AG20443 (cell line): ENCODE data around the gene MRPL30.
"Not testable (repeated sequence)": the region's sequence is repeated elsewhere in the genome, so short reads cannot be mapped to it uniquely, and the experiment has no call there.

Experiments used
- DNase-seq: peaks from one replicate; pipeline ENCODE4 v3.0.0; 2012; ENCODE audit warnings: low spot score, mixed read lengths

Gene MRPL30

GRCh38 chr2:99180755-99181623, at the start of gene MRPL30, which contains the start of gene MITD1:
TSS of gene MRPL30 (plus strand) at chr2:99181184. CDS start at chr2:99186204, 5,020 bp downstream.
TSS of gene MITD1 (minus strand) at chr2:99181058. CDS start at chr2:99180981, 77 bp downstream.
- DNase-seq: peak; percentile 96

DNA sequence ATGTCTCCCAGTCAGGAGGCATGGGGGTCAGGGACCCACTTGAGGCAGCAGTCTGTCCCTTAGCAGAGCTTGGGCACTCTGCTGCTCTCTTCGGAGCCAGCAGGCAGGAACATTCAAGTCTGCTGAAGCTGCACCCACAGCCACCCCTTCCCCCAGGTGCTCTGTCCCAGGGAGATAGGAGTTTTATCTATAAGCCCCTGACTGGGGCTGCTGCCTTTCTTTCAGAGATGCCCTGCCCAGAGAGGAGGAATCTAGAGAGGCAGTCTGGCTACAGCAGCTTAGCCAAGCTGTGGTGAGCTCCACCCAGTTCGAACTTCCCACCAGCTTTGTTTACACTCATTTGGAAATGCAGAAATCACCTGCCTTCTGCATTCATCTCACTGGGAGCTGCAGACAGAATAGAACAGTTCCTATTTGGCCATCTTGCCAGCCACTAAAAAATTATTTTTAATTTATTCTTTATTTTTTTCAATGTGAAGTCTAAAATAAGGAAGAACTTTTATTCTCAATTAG, 45.9 kb upstream of the MRPL30 start:
- DNase-seq: not testable (repeated sequence)

GRCh38 chr2:99139003-99139402, 42.0 kb upstream of the MRPL30 start:
- DNase-seq: no peak

DNA sequence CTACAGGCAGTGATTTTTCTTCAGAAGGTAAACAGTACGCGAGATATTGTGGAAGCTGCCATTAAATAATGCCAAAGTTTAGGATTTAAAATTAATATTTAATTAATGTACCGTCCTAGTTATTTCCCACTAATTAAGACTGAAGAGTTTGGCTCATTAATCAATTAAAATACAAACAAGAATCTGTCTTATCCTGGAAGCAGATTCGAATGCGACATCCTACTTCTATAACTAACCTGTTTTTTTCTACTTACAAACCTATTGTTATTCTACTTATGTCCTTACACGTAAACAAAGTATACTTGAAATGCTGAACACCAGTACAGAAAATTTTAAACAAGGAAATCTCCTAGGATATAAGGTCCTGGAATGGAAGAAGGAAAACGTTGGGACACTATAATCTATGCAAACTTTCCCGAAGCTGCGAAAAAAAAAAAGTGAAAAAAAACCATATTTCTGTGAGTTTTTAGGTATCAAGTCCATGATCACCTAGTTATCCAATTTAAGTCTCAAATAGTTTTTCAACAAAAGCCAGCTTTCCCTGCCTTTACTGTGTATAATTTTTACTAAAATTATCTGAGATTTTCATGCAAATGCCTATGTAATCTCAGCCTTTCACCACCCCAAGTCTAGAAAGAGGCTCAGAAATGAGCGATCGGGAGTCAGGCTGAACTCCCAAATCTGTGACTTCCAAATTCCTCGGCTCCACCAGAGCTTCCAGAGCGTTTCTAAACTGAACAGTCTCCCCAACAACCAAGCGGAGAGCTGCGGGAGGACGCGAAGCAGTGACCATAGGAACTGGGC, 40.7 kb upstream of the MRPL30 start:
- peak; percentile 31 for DNase-seq

DNA sequence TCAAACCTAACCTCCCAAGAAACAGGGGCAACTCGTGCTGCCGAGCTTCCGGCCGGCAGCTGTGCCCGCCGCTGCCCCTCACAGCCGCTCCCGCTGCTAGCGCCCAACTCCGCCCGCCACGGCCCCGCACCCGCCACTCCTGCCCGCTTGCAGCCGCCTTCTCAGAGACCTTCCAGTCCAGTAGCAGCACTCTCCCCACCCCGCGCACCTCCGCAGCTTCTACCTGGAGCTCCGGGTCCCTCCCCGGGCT, 40.2 kb upstream of the MRPL30 start:
- no peak for DNase-seq

DNA sequence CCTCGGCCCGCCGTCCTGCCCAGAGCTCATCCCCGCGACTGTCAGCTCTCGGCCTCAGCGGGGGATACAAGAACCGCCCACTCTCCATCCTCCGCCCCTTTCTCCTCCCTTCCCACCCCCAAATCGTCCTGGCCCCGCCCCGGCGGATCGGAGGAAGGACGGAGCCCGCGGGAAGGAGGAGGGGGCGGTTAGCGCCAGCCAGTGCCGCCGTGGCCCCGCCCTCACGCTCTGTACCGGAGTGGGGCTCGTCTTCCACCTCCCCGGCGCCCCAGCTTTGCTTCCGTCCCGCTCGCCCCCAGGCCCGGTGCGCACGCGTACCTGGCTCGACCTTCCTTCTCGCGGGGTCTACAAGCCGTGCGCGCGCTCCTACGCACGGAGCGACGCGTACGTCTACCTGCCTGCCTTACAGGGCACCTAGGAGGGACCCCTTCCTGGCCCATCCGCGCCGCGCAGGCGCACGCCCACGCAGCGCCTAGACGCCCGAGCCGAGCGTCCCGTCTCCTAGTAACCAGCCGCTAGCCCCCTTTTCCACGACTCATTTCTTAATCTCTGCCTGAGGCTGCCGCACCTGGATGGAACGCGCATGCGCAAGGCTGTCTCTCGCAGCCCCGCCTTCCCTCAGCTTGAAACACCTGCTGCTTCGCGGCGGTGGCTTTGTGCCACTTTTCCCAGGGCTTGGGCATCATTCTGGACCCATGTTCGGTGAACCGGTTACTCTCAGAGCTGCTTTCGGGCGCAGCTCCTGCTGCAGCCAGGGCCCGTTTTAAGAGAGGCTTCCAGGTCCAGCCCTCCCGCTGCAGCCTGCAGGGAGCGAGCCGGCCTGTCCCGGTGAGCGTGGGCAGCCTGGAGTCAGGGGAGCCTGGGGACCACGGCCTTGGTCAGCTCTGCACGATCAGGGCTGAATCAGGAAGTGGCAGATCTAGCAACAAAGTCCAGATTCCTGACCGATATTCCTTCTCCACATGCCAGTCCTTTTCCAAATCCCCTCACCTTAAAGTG, 39.6 kb upstream of the MRPL30 start, which contains the start of gene C2orf15:
C2orf15 (plus strand) TSS at position 598 of the 999 bp plus-strand sequence. CDS start 8,852 bp downstream, outside the sequence.
- DNase-seq: peak; percentile 91

DNA sequence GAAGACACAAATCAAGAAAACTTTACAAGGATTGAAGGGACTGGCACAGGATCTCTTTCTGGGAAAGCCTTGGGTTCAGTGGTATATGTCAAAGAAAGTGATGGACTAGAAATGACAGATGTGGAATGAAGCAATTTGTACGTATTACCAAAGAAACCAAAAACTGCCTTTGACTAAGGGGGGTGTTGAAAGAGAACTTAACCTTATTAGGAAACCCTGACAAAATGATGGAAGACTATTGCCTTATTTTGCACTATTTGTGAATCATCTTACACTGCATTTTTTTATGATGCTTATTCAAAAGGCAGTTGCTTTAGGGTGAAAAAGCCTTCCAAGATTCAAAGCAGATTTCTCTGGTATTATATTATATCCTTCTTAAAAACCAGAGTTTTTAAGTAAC, 30.3 kb upstream of the MRPL30 start:
- DNase-seq: no peak

GRCh38 chr2:99152199-99152895, 28.6 kb upstream of the MRPL30 start:
- DNase-seq: no peak

DNA sequence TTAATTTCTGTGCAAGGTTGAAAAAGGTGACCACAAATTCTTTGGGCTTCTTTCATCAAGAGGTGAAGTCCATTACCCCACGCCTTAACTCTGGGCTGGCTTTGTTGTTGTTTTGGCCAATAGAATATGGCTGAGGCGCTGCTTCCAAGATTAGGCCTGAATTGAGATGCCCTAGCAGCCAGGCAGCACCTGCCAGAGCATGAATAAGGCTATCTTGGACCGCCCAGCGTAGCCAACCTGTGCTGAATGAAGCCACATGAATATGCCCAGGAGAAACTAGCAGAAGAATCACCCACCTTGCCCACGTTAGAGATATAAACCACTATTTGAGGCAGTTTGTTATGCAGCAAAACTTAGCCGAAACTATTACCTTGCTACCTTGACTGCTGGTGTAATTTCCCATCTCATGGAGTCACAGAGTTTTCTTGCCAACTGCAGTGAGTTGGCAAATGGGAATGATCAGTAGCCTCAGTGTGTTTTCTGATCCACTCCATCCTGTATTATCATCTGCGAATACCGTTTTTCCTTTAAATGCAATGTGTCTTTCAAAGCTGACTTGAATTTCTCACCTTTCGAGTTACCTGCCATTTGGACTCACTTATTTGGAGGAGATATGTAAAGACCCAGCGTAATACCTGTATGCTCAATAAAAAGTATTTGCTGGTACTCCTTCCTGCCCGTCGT, 26.9 kb upstream of the MRPL30 start:
- DNase-seq: peak; percentile 33

DNA sequence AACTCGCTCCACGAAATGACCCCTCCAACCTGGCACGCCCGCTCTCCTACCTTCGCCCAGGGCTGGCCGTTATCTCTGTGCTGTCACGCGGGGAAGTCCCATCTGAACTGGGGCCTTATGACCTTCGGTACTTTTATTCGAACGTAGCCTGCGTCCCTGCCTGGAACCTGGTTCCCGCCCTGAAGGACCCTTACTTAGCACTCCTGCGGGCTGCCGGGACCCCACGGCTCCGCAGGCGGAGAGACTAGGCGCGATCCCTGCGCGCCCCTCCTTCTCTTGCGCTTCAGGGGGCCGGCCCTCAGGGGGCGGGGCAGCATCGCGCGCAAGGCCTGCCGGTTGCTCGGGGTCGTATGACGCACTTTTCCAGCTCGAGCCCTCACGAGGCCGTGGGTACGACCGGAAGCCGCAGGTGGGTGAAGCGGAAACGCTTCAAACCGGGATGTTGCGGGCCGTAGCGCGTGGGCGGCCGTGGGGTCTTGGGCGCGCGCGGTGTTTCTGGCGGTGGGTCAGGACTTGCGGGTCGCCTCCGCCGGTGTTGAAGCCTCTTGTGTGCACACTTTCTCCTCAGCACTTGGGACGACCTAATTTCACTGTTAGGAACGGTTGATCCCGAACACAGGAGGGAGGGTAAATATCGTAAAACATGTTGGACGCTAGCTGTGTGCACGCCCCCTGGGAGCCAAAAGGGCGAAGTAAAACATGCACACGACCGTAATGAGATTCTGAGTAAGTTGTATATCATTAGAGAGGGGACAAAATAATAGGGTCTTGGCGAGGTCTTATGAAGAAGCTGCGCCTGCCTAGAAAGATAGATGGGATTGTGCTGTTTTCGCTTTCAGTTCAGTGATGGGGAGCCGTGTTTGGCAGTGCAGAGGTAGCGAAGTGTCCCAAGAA, 26.1 kb upstream of the MRPL30 start, which contains the start of the genes LIPT1 and TSGA10:
LIPT1 (plus strand) TSS at position 325 of the 894 bp plus-strand sequence. CDS start 6,991 bp downstream, outside the sequence.
TSGA10 (minus strand) TSS at position 300 of the 894 bp plus-strand sequence. CDS start 45,503 bp downstream, outside the sequence.
- DNase-seq: peak; percentile 98

- DNase-seq: no peak
Observed at GRCh38 chr2:99156891-99157290, 24.1 kb upstream of the MRPL30 start.

DNA sequence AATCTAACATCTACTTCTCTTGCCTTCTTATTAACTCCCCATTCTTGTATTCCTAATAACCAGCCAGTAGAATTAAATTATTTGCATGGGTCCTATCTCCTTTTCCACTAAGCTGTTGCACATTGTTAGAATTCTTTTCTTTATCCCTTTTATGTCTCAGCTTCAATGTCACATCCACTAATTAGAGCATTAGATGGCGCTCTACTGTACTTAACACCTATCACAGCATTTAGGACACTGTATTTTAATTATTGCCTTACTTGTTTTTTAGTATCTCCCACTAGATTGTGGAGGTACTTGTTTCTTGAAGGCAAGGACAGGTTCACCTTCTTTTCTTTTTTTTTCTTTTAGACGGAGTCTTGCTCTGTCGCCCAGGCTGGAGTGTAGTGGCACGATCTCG, 22.4 kb upstream of the MRPL30 start:
- no peak for DNase-seq

- DNase-seq: no peak
Observed at GRCh38 chr2:99159594-99159993, 21.4 kb upstream of the MRPL30 start.

GRCh38 chr2:99166218-99166617, 14.8 kb upstream of the MRPL30 start:
- no peak for DNase-seq

DNA sequence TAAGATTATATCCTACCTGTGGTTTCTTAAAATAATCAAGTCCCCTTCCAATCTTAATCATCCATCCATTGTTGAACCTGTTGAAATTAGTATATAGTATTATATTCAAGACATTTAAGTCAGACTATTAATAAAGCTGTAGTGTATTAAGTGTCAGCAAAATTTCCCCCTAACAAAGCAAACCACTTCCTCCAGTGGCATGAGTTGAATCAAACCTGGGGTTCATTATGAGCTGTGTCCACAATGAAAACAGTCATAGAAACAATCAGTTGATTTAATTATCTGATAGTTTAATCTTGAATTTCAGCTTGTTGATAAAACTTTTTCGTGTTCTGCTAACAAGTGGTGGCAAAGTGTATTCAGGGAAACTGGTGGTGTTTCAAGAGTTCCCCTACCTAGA, 11.4 kb upstream of the MRPL30 start:
- DNase-seq: no peak

DNA sequence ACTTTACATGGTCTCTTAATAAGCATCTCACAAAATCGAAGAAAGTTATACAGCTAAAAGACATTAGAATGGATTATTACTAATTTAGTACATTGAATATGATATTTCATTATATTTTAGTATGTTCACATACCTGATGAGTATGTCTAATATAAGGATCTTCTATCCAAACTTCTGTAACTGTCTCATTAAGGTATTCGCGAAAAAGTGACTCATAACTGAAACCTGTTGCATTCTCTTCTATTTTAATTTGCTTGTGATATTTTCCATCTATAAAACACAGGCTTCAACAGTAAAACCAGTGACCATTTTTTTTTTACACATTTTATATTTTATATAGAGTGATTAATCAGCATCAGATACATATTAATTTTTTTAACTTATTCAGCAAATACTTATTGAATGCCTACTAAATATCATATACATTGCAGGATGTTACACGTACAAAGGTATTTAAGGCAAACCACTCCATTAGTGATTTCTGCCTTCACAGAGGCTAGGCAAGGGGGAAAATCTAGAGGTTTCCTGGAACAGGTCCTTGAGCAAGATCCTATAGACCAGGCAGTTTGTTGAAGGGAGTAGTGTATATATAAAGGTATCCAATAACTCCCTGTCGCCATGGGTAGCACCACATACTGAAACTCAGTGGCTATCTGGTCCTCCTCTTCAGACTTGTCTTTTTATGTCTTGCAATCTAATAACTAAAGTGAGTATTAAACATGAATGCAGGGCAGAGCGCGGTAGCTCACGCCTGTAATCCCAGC, 9.4 kb upstream of the MRPL30 start:
- no peak for DNase-seq

DNA sequence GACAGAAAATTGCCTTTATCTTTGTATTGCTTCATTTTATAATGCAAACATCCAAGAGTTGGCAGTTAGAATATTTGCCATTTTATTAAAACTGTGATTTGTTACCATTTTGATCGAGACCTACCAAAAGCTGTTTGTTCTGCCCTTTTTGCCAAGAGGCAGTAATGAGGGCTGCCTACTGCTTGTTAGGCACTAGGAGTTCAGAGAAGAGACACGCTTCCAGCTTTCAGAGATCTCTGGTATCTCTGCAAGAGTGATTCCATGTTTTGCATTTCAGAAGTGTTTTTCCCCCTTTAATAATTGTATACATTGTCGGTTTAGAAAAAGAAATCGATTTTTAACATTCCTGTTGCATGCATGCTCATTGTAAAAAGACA, 628 bp downstream of the MRPL30 start:
- DNase-seq: no peak

DNA sequence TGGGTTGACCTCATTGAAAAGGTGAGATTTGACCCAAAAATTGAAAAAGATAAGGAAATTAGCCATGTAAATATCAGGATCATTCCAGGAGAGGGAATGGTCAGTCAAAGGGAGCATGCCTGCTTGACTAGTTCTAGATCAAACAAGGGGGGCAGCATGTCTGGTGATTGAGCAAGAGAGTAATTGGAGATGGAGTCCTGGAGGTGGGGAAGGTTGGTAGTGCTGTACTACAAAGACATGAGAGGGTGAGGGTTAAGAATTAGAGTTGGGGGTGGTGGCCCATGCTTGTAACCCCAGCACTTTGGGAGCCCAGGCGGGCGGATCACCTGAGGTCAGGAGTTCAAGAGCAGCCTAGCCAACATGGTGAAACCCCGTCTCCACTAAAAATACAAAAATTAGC, 2.0 kb downstream of the MRPL30 start:
- no peak for DNase-seq
